ENCODE results near the gene CEP350.

- TF ChIP-seq CTCF (IDR thresholded peaks at IDR 0.05) = no peak
- TF ChIP-seq POLR2AphosphoS5 (IDR thresholded peaks at IDR 0.05) = no peak
- no peak for TF ChIP-seq POLR2A (IDR thresholded peaks at IDR 0.05)
- TF ChIP-seq EP300 (IDR thresholded peaks at IDR 0.05) = no peak
Measured at GRCh38 chr1:180080439-180080838, 125.8 kb downstream of the CEP350 start.
